ENCODE measurements around the gene CD8A. TPM values are rescaled to one million over a fixed set of nuclear protein-coding genes. Genes with fewer than 3 reads are reported as not detected.
A peak's percentile ranks its signal among the peaks of the same experiment; 100 is the strongest.

Gene CD8A
- total RNA-seq, 1 experiment from 2014 or later = not detected

DNA sequence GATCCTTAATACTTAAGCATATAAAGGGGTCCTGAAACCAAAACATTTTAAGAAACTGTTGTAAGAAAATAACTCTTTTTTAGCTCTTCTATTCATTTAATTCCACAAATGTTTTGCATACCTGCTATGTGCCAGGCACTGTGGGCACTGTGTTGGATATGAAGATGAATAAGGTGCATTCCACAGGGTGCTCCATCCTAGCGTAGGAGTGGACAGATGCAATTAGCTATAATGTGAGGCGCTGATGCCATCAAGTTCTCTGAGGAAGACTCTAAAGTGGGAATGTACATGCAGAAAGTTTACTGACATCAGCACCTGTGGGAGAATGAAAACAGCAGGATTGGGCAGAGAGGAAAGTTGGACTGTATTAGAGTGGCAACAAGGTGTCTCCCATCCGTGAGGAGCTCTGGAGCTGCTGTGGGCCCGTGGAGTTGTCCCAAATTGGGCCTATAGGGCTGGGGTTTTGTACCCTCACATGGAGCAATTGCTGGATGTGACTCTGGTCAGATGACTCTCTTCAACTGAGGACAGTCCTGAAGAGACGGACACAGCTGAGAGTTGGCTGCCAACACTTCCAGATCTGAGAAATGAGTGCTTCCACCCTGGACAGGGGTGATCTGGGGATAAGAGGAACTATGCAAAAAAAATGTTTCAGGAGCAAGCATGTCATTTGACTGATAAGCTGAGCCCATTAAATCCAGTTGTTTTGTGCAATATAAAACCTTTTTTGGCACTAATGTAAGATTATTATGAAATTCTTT lies 22.3 kb downstream of the CD8A start:
- no peak for DNase-seq (ENCODE audit: unreplicated experiment)
- no TSS peak for BruUV-seq (replicated peaks)
- H3K36me3 Mint-ChIP-seq (ENCODE audit: insufficient read depth, unreplicated experiment) = peaks cover 65% of the 10 kb centered on the region
- intact Hi-C loops (cut with micrococcal nuclease) = no loop called here
- H3K27me3 Mint-ChIP-seq (ENCODE audit: insufficient read depth, unreplicated experiment) = no peaks in the 10 kb centered on the region
- TF ChIP-seq CTCF (IDR thresholded peaks at IDR 0.05; ENCODE audit: unreplicated experiment) = no peak
- no peaks in the 10 kb centered on the region for H3K9me3 Mint-ChIP-seq (ENCODE audit: unreplicated experiment)
- no peak overlapping the region for H3K27ac Mint-ChIP-seq (ENCODE audit: low read depth, unreplicated experiment)
- ChIA-PET POLR2A (no interaction called here), CTCF (no interaction called here)
- no peak overlapping the region for H3K4me3 Mint-ChIP-seq (ENCODE audit: unreplicated experiment)
- H3K4me1 Mint-ChIP-seq (ENCODE audit: insufficient read depth, unreplicated experiment) = no peaks in the 10 kb centered on the region

GRCh38 chr2:86765310-86765695 lies 25.4 kb downstream of the CD8A start:
- Mint-ChIP-seq H3K9me3 (ENCODE audit: unreplicated experiment) (no peaks in the 10 kb centered on the region), H3K36me3 (ENCODE audit: insufficient read depth, unreplicated experiment) (peaks cover 44% of the 10 kb centered on the region), H3K27ac (ENCODE audit: low read depth, unreplicated experiment) (no peak overlapping the region), H3K4me1 (ENCODE audit: insufficient read depth, unreplicated experiment) (no peaks in the 10 kb centered on the region), H3K27me3 (ENCODE audit: insufficient read depth, unreplicated experiment) (no peaks in the 10 kb centered on the region), H3K4me3 (ENCODE audit: unreplicated experiment) (no peak overlapping the region)
- no peak for TF ChIP-seq CTCF (IDR thresholded peaks at IDR 0.05; ENCODE audit: unreplicated experiment)
- DNase-seq (ENCODE audit: unreplicated experiment) = no peak
- ChIA-PET CTCF (interaction anchor here (0.6 to 4.0 kb wide), 23 partner anchors 8 to 466 kb away, joined by 3 to 50 read pairs (median 4); no protein-coding TSS in a partner anchor), POLR2A (interaction anchor here (0.6 kb wide), 1 partner anchor 584 kb away, joined by 3 read pairs; no protein-coding TSS in a partner anchor)
- intact Hi-C loops (cut with micrococcal nuclease) = no loop called here
- BruUV-seq (replicated peaks) = no TSS peak

GRCh38 chr2:86764661-86765309 lies 25.9 kb downstream of the CD8A start:
- H3K27me3 Mint-ChIP-seq (ENCODE audit: insufficient read depth, unreplicated experiment) = no peaks in the 10 kb centered on the region
- peak; percentile 49 for TF ChIP-seq CTCF (IDR thresholded peaks at IDR 0.05; ENCODE audit: unreplicated experiment)
- DNase-seq (ENCODE audit: unreplicated experiment) = peak; percentile 47
- H3K36me3 Mint-ChIP-seq (ENCODE audit: insufficient read depth, unreplicated experiment) = peaks cover 42% of the 10 kb centered on the region
- H3K27ac Mint-ChIP-seq (ENCODE audit: low read depth, unreplicated experiment) = no peak overlapping the region
- H3K4me3 Mint-ChIP-seq (ENCODE audit: unreplicated experiment) = no peak overlapping the region
- BruUV-seq (replicated peaks) = no TSS peak
- ChIA-PET CTCF (interaction anchor here (0.7 to 4.0 kb wide), 25 partner anchors 8 to 927 kb away, joined by 3 to 50 read pairs (median 4); no protein-coding TSS in a partner anchor), POLR2A (interaction anchor here (0.6 kb wide), 1 partner anchor 583 kb away, joined by 3 read pairs; no protein-coding TSS in a partner anchor)
- no peaks in the 10 kb centered on the region for H3K9me3 Mint-ChIP-seq (ENCODE audit: unreplicated experiment)
- H3K4me1 Mint-ChIP-seq (ENCODE audit: insufficient read depth, unreplicated experiment) = no peaks in the 10 kb centered on the region
- intact Hi-C loops (cut with micrococcal nuclease) = loop anchor here (5.0 kb wide), 1 partner anchor 142 kb away; the partner anchor contains the start of gene RNF103

DNA sequence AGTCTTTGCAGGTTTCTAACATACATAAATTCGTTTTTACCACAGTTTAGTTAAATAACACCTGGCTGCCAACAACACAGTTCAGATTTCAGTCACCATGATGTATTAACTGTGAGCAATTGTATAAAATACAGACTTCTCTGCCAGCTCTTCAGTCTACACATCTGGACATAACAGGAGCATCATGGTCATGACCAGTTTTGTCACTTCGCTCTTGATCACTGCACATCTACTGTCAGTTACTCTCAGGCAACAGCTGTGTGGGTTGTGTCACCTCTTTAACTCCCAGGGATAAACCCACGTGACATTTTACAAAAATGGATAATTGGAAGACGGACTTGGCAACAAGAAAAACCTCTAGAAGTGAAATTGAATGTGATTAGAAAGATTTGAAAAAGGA lies 30.3 kb downstream of the CD8A start:
- H3K4me3 Mint-ChIP-seq (ENCODE audit: unreplicated experiment) = no peak overlapping the region
- H3K36me3 Mint-ChIP-seq (ENCODE audit: insufficient read depth, unreplicated experiment) = peaks cover 30% of the 10 kb centered on the region
- no peaks in the 10 kb centered on the region for H3K27me3 Mint-ChIP-seq (ENCODE audit: insufficient read depth, unreplicated experiment)
- intact Hi-C loops (cut with micrococcal nuclease) = loop anchor here (5.0 kb wide), 1 partner anchor 138 kb away; the partner anchor contains the start of gene RNF103
- H3K9me3 Mint-ChIP-seq (ENCODE audit: unreplicated experiment) = no peaks in the 10 kb centered on the region
- DNase-seq (ENCODE audit: unreplicated experiment) = no peak
- POLR2A ChIA-PET = no interaction called here
- CTCF ChIA-PET = interaction anchor here (0.6 to 1.2 kb wide), 2 partner anchors 27 to 40 kb away, joined by 3 to 4 read pairs; no protein-coding TSS in a partner anchor
- no peak for TF ChIP-seq CTCF (IDR thresholded peaks at IDR 0.05; ENCODE audit: unreplicated experiment)
- H3K4me1 Mint-ChIP-seq (ENCODE audit: insufficient read depth, unreplicated experiment) = no peaks in the 10 kb centered on the region
- H3K27ac Mint-ChIP-seq (ENCODE audit: low read depth, unreplicated experiment) = no peak overlapping the region
- BruUV-seq (replicated peaks) = no TSS peak
